Cardiac muscle cell (in vitro differentiated cells and primary cell): Measurements from ENCODE around the gene ITSN1. TPM values are rescaled to one million over a fixed set of nuclear protein-coding genes. Genes with fewer than 3 reads are reported as not detected.

Experiments used
- DNase-seq, 2 donors: peaks; one replicate each; pipeline versions ENCODE4 v3.0.0 to v3.0.0-alpha.2; 2010 to 2017; ENCODE audit warnings: low read depth in 1 of 2, low spot score in 1 of 2
- H3K27ac ChIP-seq: fragments of 200-600 bp; sonication (generic); 2 replicates; pipeline ENCODE4 v1.5.1; 2016
- H3K27me3 ChIP-seq: fragments of 200-600 bp; sonication (generic); 2 replicates; pipeline ENCODE4 v1.6.0; 2016; ENCODE audit warnings: control low read depth
- H3K36me3 ChIP-seq: fragments of 200-600 bp; sonication (generic); 2 replicates; pipeline ENCODE4 v1.5.1; 2016; ENCODE audit warnings: control low read depth
- H3K4me1 ChIP-seq: fragments of 200-600 bp; sonication (generic); 2 replicates; pipeline ENCODE4 v1.8.1; 2017; ENCODE audit warnings: low read depth, mild to moderate bottlenecking, mixed run types
- H3K4me3 ChIP-seq: fragments of 200-600 bp; sonication (generic); 2 replicates; pipeline ENCODE4 v1.5.1; 2016; ENCODE audit warnings: mild to moderate bottlenecking
- H3K9me3 ChIP-seq: fragments of 200-600 bp; sonication (generic); 2 replicates; pipeline ENCODE4 v1.5.1; 2017; ENCODE audit warnings: low read depth, mild to moderate bottlenecking, control low read depth
- polyA plus RNA-seq: library from polyadenylated mRNA; unstranded; fragments of >200 nt; fragmentation: Nextera tagmentation; extraction: Ambion mirVana; gene quantifications from 2 replicates; pipeline ENCODE4 v1.2.1, GENCODE V29; 2016
- total RNA-seq: library from RNA; depleted of rRNA; stranded (reverse); fragments of >200 nt; gene quantifications from 2 replicates; pipeline ENCODE4 v1.2.3, GENCODE V29; 2016
- TF ChIP-seq, protein P1 (sequence below): IDR thresholded peaks from 2 replicates; pipeline ENCODE4 v1.5.1; 2012; ENCODE audit warnings: low read depth, mild to moderate bottlenecking, low read length

The ITSN1 gene
- total and polyA plus RNA-seq, 2 experiments from 2014 or later, result 92.4 to 125 TPM

DNA sequence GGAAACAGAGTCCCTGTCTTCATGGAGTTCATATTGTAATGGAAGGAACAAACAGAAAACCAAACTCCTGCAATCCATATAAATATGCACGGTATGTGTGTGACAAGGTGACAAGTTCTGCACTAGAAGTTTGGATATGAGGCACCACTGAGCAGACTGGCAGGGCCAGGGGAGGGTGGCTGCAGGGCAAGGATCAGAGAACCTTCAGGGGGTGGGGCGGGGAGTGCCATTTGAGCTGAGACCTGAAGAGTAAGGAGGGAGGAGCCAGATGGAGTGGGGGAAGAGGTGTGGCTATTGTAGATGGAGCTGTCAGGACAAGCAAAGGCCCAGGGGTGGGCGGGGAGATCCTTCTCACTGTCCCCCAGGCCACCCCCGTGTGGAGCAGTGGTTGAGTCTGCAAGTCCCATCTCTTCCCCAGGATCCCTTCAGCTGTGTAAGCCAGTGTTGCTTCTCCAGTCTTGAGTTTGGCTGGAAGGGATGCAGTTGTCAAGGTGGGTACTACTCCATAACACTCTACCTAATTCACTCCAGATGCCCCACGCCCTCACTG lies 196.9 kb downstream of the ITSN1 start:
- DNase-seq, result no peak
- H3K4me3 ChIP-seq, result no peak overlapping the region

DNA sequence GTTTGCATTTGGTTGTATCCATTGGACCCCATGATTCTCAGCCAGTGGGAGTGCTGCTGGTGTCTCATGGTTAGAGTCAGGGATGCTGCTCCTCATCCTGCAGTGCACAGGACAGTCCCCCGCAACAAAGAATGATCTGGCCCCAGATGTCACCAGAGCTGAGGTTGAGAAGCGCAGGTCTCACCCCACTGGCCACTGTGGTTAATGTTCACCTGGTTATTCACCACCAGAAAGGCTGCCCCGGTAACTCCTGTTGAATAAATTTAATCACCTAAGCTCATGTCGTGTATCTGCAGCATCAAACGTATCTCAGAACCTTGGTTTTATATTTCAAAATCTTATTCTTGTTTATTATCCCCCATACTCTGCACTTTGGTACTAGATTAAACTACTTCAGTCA lies 197.5 kb downstream of the ITSN1 start:
- no peaks in the 10 kb centered on the region for H3K27me3 ChIP-seq
- H3K4me3 ChIP-seq, result no peak overlapping the region
- H3K36me3 ChIP-seq, result peaks cover 23% of the 10 kb centered on the region
- H3K9me3 ChIP-seq, result no peaks in the 10 kb centered on the region
- H3K27ac ChIP-seq, result no peak overlapping the region
- H3K4me1 ChIP-seq, result peaks cover 4% of the 10 kb centered on the region
- TF ChIP-seq, protein P1, sequence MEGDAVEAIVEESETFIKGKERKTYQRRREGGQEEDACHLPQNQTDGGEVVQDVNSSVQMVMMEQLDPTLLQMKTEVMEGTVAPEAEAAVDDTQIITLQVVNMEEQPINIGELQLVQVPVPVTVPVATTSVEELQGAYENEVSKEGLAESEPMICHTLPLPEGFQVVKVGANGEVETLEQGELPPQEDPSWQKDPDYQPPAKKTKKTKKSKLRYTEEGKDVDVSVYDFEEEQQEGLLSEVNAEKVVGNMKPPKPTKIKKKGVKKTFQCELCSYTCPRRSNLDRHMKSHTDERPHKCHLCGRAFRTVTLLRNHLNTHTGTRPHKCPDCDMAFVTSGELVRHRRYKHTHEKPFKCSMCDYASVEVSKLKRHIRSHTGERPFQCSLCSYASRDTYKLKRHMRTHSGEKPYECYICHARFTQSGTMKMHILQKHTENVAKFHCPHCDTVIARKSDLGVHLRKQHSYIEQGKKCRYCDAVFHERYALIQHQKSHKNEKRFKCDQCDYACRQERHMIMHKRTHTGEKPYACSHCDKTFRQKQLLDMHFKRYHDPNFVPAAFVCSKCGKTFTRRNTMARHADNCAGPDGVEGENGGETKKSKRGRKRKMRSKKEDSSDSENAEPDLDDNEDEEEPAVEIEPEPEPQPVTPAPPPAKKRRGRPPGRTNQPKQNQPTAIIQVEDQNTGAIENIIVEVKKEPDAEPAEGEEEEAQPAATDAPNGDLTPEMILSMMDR, result no peak
- no peak for DNase-seq

More for the DNA sequence above, 196.9 kb downstream of the ITSN1 start:
- Histone ChIP-seq H3K4me1 (peaks cover 4% of the 10 kb centered on the region), H3K9me3 (no peaks in the 10 kb centered on the region), H3K27ac (no peak overlapping the region), H3K27me3 (no peaks in the 10 kb centered on the region), H3K36me3 (peaks cover 27% of the 10 kb centered on the region)
- TF ChIP-seq, protein P1, result no peak

DNA sequence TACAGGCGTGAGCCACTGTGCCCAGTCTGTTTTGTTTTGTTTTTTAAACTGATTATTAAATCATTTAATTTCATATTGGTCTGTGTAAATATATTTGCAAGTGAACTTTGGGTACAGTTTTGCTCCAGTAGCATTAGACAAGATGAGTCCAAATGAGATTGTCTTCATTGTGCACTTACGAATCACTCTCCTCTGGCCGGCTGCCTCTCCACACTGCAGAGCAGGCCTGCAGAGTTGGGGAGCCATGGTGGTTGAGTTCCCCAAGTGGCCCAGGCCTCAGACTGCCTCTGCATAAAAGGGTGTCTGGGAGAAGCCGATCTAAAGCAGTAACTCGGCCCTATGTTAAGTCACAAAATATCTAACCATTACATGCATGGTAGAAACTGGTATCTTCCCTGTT lies 198.5 kb downstream of the ITSN1 start:
- peaks cover 4% of the 10 kb centered on the region for H3K4me1 ChIP-seq
- no peak for DNase-seq

DNA sequence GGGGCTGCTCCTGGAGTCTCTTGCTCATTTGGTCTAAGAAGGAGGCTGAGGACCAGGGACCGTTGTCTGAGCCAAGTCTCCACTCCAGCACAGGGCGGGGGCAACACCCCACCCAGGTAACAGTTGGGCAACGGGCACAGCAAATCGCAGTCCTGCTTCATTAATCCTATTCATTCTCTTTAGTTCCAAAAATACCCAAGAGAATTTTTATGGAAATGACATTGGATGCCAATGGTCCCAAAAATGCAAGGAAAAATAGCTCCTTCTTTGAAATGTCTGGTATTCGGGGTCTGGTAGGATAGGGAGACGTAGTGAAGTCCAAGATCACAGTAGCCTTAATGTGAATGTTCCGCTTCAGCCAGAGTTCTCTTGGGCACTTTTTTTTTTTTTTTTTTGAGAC lies 199.3 kb downstream of the ITSN1 start:
- no peak overlapping the region for H3K4me3 ChIP-seq
- no peaks in the 10 kb centered on the region for H3K9me3 ChIP-seq
- H3K27ac ChIP-seq, result no peak overlapping the region
- H3K4me1 ChIP-seq, result peaks cover 4% of the 10 kb centered on the region
- DNase-seq, result no peak
- H3K36me3 ChIP-seq, result peaks cover 16% of the 10 kb centered on the region
- TF ChIP-seq, protein P1, result no peak
- no peaks in the 10 kb centered on the region for H3K27me3 ChIP-seq

More for the DNA sequence above, 198.5 kb downstream of the ITSN1 start:
- no peak overlapping the region for H3K4me3 ChIP-seq
- TF ChIP-seq, protein P1, result no peak
- no peaks in the 10 kb centered on the region for H3K9me3 ChIP-seq
- peaks cover 21% of the 10 kb centered on the region for H3K36me3 ChIP-seq
- no peak overlapping the region for H3K27ac ChIP-seq
- H3K27me3 ChIP-seq, result no peaks in the 10 kb centered on the region

DNA sequence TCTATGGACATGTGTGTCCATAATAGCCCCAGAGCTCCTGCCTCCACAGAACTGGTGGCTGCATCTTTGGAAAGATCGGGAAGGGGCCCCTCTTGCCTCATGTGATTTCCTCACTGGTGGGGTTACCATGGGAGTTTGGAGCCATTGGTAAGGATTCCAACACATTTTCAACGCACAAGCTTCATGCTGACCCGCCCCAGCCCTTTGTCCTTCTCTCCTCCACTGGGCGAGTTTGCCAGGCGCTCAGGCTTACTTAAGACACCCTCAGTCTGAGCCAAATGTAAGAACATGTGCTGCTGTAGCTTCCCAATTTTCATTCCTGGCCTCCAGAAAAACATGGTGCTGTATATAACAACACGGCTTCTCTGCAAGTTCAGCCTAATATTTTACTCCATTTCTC lies 200.9 kb downstream of the ITSN1 start:
- Histone ChIP-seq H3K27ac (peak overlapping the region; percentile 52), H3K27me3 (no peaks in the 10 kb centered on the region), H3K9me3 (no peaks in the 10 kb centered on the region), H3K4me1 (peaks cover 4% of the 10 kb centered on the region), H3K4me3 (no peak overlapping the region), H3K36me3 (peaks cover 5% of the 10 kb centered on the region)
- TF ChIP-seq, protein P1, result no peak
- no peak for DNase-seq
